Fibroblast of pulmonary artery (primary cell): ENCODE measurements around the gene EDC4.

Experiments
- DNase-seq: peaks from one replicate; pipeline ENCODE4 v3.0.0-alpha.2; 2010; ENCODE audit warnings: low read depth
- H3K4me3 ChIP-seq: replicated peaks from 2 replicates; pipeline ENCODE4 v1.5.1; 2011; ENCODE audit warnings: low read depth, mild to moderate bottlenecking, control low read depth, low read length, moderate library complexity
- CTCF ChIP-seq: IDR thresholded peaks from 2 replicates; pipeline ENCODE4 v1.5.1; 2011; ENCODE audit warnings: mild to moderate bottlenecking, control low read depth, low read length, inconsistent platforms; ENCODE audit errors: missing control alignments

The EDC4 gene

GRCh38 chr16:67917140-67917851, 44.4 kb downstream of the EDC4 start:
- DNase-seq: no peak
- TF ChIP-seq CTCF: no peak
- H3K4me3 ChIP-seq: no peak overlapping the region

GRCh38 chr16:67917852-67918236, 45.0 kb downstream of the EDC4 start:
- no peak for TF ChIP-seq CTCF
- H3K4me3 ChIP-seq: no peak overlapping the region
- peak; percentile 44 for DNase-seq

DNA sequence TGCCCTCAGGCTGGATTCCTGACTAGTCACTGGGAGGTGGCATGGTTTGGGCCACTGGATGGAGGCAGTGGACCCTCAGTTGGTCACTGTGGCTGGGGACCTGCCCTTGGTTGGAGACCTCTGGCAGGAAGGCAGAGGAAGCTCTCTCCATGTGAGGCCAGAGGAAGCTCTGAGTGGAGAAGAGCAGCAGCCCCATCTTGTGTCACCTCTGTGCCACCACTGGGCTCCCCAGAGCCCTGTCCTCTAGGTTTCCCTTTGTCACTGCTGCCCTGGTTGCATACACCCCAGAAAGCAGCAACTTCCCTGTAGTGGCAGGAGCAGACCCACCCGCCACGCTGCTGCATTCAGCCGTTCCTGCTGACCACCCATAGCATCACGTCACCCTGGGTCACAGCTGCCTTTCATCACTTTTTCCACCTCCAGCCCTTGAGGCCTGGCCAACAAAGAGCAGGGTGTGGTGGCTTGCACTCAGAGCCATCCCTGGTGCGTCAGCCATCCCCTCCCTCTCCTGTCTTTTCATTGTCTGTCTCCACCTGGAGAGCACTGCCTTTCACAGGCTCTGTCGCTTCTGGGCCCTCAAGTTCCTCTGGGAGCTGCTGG, 46.9 kb downstream of the EDC4 start:
- H3K4me3 ChIP-seq: no peak overlapping the region
- TF ChIP-seq CTCF: no peak
- no peak for DNase-seq

DNA sequence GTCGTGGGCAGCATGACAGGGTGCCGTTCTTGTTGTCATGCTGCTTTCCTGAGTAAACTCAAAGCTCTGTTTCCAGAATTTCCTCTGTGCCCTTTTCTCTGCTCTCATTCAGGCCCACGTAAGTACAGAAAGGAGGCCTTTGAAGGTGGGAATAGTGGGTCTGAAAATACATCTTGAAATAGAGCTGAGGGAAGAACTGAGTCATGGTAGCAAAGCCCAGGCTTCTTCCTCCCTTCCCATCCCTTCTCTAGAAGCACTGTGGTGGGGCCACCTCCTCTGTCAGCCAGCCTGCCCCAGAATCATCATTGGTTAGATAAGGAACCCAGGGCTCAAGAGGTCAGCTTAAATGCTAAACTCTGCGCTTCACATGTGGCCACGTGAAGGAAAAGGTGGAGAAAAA, 49.4 kb downstream of the EDC4 start:
- DNase-seq: no peak
- no peak overlapping the region for H3K4me3 ChIP-seq
- TF ChIP-seq CTCF: no peak

DNA sequence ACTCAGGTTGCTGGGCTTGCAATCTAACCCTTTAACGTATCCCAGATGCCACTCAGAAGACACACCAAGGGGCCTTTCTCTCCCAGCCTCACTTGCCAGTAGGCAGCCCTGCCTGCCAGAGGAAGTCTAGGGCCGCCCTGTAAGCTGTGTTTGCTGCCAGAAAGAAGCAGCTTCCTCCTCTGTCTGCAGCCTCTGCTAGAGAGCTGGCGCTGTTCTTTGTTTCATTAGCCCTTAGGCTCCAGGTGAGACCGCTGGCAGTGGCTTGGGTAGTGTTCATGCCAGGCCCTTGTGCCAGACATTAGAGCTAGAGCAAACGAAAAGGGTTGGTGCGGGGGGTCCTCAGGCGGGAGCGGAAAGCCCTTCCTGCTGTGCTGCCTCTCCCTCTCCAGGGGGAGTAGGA, 49.9 kb downstream of the EDC4 start:
- no peak overlapping the region for H3K4me3 ChIP-seq
- DNase-seq: no peak
- TF ChIP-seq CTCF: no peak

DNA sequence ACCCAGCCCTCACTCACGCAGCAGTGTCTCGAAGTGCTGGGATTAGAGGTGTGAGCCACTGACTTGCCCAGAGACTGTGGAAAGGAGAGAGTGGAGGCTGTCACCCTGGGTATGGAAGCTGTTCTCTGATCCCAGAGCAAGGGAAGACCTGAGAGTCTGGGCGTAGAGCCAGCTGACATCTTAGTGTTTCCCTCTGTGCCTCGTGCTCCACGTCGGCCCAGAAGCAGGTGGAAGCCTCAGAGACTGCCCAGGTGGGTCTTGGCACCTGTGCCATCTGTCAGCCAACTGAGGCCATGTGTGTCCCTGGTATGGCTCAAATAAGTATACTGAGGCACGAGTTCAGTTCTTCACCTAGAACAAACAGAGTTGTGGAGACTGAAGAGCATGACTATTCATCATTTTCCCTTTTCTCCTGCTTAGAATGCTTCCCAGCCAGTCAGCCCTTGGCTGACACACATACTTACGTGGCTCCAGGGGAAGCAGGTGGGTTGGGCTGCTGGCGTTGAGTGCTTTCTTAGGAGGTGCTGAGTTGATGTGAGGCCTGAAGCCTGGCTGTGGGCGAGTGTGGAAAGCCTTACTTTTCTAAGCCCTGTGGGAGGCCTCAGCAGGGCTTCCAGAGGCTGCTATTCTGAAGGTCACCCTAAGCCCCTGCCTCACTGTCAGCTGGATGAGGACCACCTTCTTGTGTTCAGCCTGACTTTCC, 50.7 kb downstream of the EDC4 start:
- H3K4me3 ChIP-seq: no peak overlapping the region

More for the DNA sequence above, 50.7 kb downstream of the EDC4 start:
- no peak for DNase-seq
- TF ChIP-seq CTCF: no peak
